GM21528 (cell line): Measurements from ENCODE around the gene ASCC3.
"Not testable (repeated sequence)": the region's sequence is repeated elsewhere in the genome, so short reads cannot be mapped to it uniquely, and the experiment has no call there.

Experiments
- ATAC-seq: cut with Tn5 transposase; IDR thresholded peaks from one replicate; pipeline ENCODE4 v1.9.1; 2021; ENCODE audit warnings: mild to moderate bottlenecking, moderate library complexity; ENCODE audit not compliant: unreplicated experiment, low FRiP score

Gene ASCC3

GRCh38 chr6:100810015-100810414, 71.1 kb downstream of the ASCC3 start:
- no peak for ATAC-seq

DNA sequence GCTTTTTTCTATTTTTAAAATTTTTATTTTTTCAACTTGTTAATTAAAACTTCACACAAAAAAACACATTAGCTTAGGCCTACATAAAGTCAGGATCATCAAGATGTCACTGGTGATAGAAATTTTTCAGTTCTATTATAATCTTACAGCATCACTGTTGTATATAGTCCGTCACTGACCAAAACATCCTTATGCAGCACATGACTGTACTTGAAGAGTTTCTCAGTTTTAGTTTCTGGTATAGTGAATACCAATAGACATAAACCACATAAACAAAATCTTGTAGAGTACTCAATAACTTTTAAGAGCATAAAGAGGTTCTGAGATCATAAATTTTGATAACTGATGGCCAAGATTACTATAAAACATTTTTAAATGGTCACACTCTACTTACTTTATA, 71.8 kb downstream of the ASCC3 start:
- peak; percentile 76 for ATAC-seq

- no peak for ATAC-seq
These were observed 72.4 kb downstream of the ASCC3 start for GRCh38 chr6:100808638-100809275.

DNA sequence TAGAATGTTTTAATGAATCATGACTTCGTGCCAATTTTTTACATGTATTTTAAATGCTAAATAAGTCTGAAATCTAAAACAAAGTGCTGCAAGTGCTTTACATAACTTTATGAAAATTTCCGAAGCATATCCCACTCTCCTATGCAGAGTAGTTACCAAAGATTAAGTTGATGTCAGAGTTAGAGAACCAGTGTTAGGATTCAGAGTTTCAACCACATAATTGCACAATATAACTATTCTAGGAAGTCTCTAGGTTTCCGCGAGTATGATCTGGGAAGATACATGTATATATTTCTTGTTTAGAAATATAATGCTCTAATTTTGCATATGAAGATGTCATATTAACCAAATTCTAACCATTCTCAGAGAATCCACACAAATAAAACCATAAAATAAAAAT, 74.8 kb downstream of the ASCC3 start:
- ATAC-seq: no peak

GRCh38 chr6:100803264-100804045, 77.7 kb downstream of the ASCC3 start:
- no peak for ATAC-seq

DNA sequence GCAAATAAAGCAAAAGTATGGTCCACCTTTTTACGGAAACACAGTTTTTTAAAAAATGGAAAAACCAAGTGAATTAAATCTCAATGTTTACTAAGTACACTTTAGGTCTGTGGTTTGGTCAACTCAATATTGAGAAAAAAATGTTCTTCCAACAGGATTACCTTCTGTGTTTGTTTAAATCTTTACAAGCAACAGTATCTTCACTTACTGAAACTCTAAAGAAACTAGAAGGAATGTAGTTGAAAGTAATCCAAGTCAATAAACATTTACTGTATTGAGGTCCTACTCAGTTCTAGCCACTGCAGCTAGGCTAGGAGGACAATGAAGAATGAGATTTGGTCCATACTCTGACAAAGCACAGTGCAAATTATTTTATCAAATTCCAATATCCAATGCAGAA, 80.1 kb downstream of the ASCC3 start:
- ATAC-seq: no peak

DNA sequence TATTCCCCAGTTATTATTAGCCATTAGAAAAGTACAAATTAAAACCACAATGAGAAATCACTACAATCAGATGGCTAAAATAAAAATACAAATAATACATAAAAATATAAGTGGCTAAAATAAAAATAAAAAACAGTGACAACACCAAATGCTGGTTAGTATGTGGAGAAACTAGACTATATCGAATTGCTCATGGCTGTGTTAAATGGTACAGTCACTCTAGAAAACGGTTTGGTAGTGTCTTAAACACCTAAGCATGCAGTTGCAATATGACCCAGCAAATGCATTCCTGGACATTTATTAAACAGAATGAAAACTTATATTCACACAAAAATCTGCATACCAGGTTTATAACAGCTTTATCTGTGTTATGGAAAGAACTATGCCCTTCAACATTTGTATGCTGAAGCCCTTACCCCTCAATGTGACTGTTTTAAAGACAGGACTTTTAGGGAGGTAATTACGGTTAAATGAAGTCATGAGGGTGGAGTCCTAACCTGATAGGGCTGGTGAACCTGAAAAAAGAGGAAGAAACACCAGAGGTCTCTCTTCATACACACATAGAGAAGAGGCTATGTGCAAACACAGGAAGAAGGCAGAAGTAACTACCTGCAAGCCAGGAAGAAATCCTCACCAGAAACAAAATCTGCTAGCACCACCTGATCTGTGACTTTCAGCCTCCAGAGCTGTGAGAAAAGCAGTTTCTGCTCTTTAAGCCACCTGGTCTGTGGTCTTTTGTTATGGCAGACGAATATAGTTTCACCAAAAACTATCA, 84.9 kb downstream of the ASCC3 start:
- ATAC-seq: peak; percentile 96

DNA sequence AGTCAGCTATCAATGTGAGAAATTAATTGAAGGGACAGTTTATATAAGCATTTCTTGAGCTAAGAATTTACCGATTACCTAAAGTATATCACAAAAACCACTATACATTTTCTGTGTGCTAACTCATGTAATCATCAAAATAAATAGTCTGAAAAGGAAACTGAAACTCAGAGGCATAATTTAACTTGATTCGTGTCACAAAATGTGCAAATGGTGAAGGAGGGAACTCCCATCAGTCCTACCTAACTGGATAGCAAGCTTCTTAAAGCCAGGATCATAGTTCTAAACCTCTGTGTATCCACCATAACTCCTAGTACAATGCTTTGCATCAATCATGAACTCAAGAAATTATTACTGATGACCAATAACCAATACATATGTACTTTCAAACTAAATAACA, 91.0 kb downstream of the ASCC3 start:
- ATAC-seq: no peak

GRCh38 chr6:100785982-100786381, 95.1 kb downstream of the ASCC3 start:
- no peak for ATAC-seq

DNA sequence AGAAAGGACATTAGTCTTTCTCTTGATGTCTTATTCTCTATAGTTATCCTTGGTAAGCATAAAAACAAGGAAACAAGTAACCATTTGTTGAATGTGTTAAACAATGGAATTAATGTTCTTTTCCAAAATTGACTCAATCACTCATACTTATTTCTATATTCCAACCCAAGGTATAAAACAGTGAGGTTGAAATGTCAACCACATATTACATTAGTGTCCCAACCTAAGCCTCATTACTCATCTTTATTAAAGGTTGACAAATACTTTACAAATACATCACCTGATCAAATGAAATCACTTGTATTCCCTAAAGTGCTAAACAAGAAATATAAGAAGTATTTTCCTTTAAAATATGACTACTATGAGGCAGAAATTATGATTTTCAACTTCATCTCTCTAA, 100.5 kb downstream of the ASCC3 start:
- no peak for ATAC-seq

GRCh38 chr6:100775667-100776066, 105.5 kb downstream of the ASCC3 start:
- ATAC-seq: no peak

GRCh38 chr6:100774681-100775080, 106.4 kb downstream of the ASCC3 start:
- ATAC-seq: no peak

GRCh38 chr6:100768816-100769351, 112.2 kb downstream of the ASCC3 start:
- ATAC-seq: no peak

DNA sequence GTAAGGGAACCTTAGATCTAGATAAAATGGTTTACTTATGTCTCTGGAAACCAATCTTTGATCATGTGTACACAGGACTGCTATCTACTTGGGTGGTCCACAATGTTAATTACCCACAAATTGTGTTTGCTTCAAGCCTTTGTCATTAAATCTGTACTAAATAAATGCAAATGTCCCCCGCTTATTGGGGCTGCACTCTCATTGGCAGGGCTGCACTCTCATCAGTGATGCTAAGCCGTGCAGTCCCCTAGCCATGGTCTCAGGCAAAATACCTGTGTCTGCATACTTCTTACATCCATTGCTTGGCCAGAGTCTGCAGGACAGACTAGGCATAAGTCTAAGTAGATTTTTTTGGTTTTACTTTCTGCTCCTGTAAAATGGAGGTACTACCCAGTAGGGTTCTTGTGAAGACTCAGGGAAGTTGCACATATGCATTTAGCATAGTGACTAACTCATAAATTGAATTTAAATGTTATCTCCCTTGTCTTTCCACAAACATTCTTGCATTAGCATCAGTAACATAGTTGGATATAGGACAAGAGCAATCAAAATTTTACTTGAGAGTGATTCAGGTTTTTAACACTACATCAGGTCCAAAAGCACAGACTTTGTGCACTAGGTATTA, 117.4 kb downstream of the ASCC3 start:
- ATAC-seq: no peak

- ATAC-seq: no peak
These were observed 119.3 kb downstream of the ASCC3 start for GRCh38 chr6:100761841-100762240.

DNA sequence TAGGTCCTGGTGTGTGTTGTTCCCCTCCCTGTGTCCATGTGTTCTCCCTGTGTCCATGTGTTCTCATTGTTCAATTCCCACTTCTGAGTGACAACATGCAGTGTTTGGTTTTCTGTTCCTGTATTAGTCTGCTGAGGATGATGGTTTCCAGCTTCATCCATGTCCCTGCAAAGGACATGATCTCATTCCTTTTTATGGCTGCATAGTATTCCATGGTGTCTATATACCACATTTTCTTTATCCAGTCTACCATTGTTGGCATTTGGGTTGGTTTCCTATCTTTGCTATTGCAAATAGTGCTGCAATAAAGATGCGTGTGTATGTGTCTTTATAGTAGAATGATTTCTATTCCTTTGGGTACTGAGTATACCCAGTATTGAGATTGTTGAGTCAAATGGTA, 122.7 kb downstream of the ASCC3 start:
- ATAC-seq: not testable (repeated sequence)

GRCh38 chr6:100753421-100753820, 127.7 kb downstream of the ASCC3 start:
- ATAC-seq: no peak

- ATAC-seq: no peak
These were observed 129.5 kb downstream of the ASCC3 start for GRCh38 chr6:100751590-100751989.

GRCh38 chr6:100745419-100746041, 135.6 kb downstream of the ASCC3 start:
- no peak for ATAC-seq

DNA sequence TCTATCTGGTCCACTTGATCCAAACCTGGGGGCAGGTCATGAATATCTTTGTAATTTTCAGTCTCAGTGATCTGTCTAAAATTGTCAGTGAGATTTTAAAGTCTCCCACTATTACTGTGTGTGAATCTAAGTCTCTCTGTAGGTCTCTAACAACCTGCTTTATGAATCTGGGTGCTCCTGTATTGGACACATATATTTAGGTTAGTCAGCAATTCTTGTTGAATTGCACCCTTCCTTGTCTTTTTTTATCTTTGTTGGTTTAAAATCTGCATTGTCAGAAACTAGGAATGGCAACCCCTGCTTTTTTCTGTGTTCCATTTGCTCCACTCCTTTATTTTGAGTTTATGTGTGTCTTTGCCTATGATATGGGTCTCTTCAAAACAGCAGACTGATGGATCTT, 140.7 kb downstream of the ASCC3 start:
- no peak for ATAC-seq
